Fibroblast of lung (primary cell): ENCODE data around the gene ZNF625. TPM values are rescaled to one million over a fixed set of nuclear protein-coding genes. Genes with fewer than 3 reads are reported as not detected.

Experiments used
- DNase-seq, 2 donors: peaks; one replicate each; pipeline versions ENCODE4 v3.0.0 to v3.0.0-alpha.2; 2010; ENCODE audit warnings: low read depth in 2 of 2
- H2AFZ ChIP-seq: 2 replicates; pipeline ENCODE4 v1.5.1; 2012; ENCODE audit warnings: low read length, control low read depth, inconsistent platforms
- H3K27ac ChIP-seq: 2 replicates; pipeline ENCODE4 v1.5.1; 2011; ENCODE audit warnings: low read length, control low read depth; ENCODE audit not compliant: insufficient read depth
- H3K27me3 ChIP-seq: 2 replicates; pipeline ENCODE4 v1.5.1; 2011; ENCODE audit warnings: mild to moderate bottlenecking, low read length; ENCODE audit not compliant: control insufficient read depth, insufficient read depth
- H3K36me3 ChIP-seq: 2 replicates; pipeline ENCODE4 v1.5.1; 2011; ENCODE audit warnings: low read length; ENCODE audit not compliant: control insufficient read depth, insufficient read depth
- H3K4me1 ChIP-seq: 2 replicates; pipeline ENCODE4 v1.5.1; 2011; ENCODE audit warnings: low read length; ENCODE audit not compliant: control insufficient read depth, insufficient read depth; ENCODE audit errors: extremely low read depth
- H3K4me2 ChIP-seq: 2 replicates; pipeline ENCODE4 v1.5.1; 2011; ENCODE audit warnings: low read length, control low read depth; ENCODE audit not compliant: insufficient read depth; ENCODE audit errors: extremely low read depth
- H3K4me3 ChIP-seq, 4 experiments: fragments of 200-600 bp in 1 of 4; sonication (generic) in 1 of 4; replicated peaks in 1 of 4; 2 replicates each; pipeline ENCODE4 v1.5.1; 2011 to 2016; ENCODE audit warnings: low read length in 4 of 4, low read depth in 3 of 4, mild to moderate bottlenecking in 3 of 4, control low read depth in 2 of 4, inconsistent platforms in 1 of 4, mixed read lengths in 1 of 4; ENCODE audit not compliant: insufficient read depth in 1 of 4; ENCODE audit errors: control extremely low read depth in 1 of 4
- H3K79me2 ChIP-seq: 2 replicates; pipeline ENCODE4 v1.5.1; 2012; ENCODE audit warnings: mild to moderate bottlenecking, low read length, inconsistent platforms; ENCODE audit not compliant: control insufficient read depth, insufficient read depth
- H3K9ac ChIP-seq: 2 replicates; pipeline ENCODE4 v1.5.1; 2011; ENCODE audit warnings: mild to moderate bottlenecking, low read length, control low read depth; ENCODE audit not compliant: insufficient read depth
- H3K9me3 ChIP-seq: 2 replicates; pipeline ENCODE4 v1.5.1; 2012; ENCODE audit warnings: low read depth, low read length; ENCODE audit not compliant: control insufficient read depth, insufficient read depth
- H4K20me1 ChIP-seq: 2 replicates; pipeline ENCODE4 v1.5.1; 2011; ENCODE audit warnings: low read length; ENCODE audit not compliant: control insufficient read depth, insufficient read depth; ENCODE audit errors: extremely low read depth
- CTCF ChIP-seq, 2 donors: IDR thresholded peaks in 1 of 2; conservative IDR thresholded peaks in 1 of 2; 1 replicate in 1 of 2; 2 replicates in 1 of 2; pipeline ENCODE4 v1.5.1; 2011 to 2012; ENCODE audit warnings: low read length in 2 of 2, control low read depth in 1 of 2, inconsistent platforms in 1 of 2, low read depth in 1 of 2, mild to moderate bottlenecking in 1 of 2
- EZH2 ChIP-seq: IDR thresholded peaks from 2 replicates; pipeline ENCODE4 v1.5.1; 2012; ENCODE audit warnings: low read length, control low read depth, mild to moderate bottlenecking; ENCODE audit errors: missing control alignments
- polyA plus RNA-seq, 2 donors: library from polyadenylated mRNA; depleted of rRNA in 1 of 2; stranded (reverse) in 1 of 2; unstranded in 1 of 2; fragments of >200 nt; gene quantifications; 2 replicates each; pipeline ENCODE4 v1.2.1, GENCODE V29; 2011 to 2012; ENCODE audit warnings: missing spikeins in 1 of 2
- total RNA-seq: library from RNA; depleted of rRNA; stranded (reverse); fragments of >200 nt; gene quantifications from 2 replicates; pipeline ENCODE4 v1.2.1, GENCODE V29; 2014

Gene ZNF625
- total and polyA plus RNA-seq, 2 donors (not counting 1 experiment from before 2014, with no cell fraction given) = 3.7 to 15.0 TPM

- no peak for TF ChIP-seq CTCF (conservative IDR thresholded peaks at IDR 0.05 in 1 of 2, IDR thresholded peaks at IDR 0.05 in 1 of 2; ENCODE audit: low read depth in 1 of 2, low read length in 2 of 2)
- TF ChIP-seq EZH2 = no peak
- Histone ChIP-seq H3K4me1 (no peaks in the 10 kb centered on the region), H3K36me3 (no peaks in the 10 kb centered on the region), H4K20me1 (no peaks in the 10 kb centered on the region), H3K4me3 (peak overlapping the region; percentile 89 to 97 (median 92)), H3K27me3 (no peaks in the 10 kb centered on the region), H3K27ac (peak overlapping the region; percentile 98), H3K79me2 (peaks cover 21% of the 10 kb centered on the region), H3K4me2 (peak overlapping the region; percentile 92), H3K9me3 (no peaks in the 10 kb centered on the region), H3K9ac (peak overlapping the region; percentile 93), H2AFZ (peak overlapping the region; percentile 84)
- DNase-seq = peak in 1 of 2 donors; percentile 36
Observed at GRCh38 chr19:12163826-12164225, 7.3 kb upstream of the ZNF625 start.

GRCh38 chr19:12162882-12163806 lies 6.6 kb upstream of the ZNF625 start, which contains the start of gene ZNF136:
ZNF136 (plus strand) TSS chr19:12163096; CDS start chr19:12163204, 108 bp downstream.
- Histone ChIP-seq H3K9ac (peak within 1 kb of the TSS; percentile 93), H3K4me3 (peak within 1 kb of the TSS; percentile 89 to 97 (median 92)), H3K4me1 (no peaks in the 10 kb centered on the region), H2AFZ (peak within 1 kb of the TSS; percentile 99), H3K27me3 (no peaks in the 10 kb centered on the region), H3K9me3 (no peaks in the 10 kb centered on the region), H4K20me1 (no peaks in the 10 kb centered on the region), H3K27ac (peak within 1 kb of the TSS; percentile 98), H3K36me3 (no peaks in the 10 kb centered on the region), H3K79me2 (peaks cover 21% of the 10 kb centered on the region), H3K4me2 (peak within 1 kb of the TSS; percentile 92)
- DNase-seq = peak; percentile 93 to 95
- TF ChIP-seq CTCF (conservative IDR thresholded peaks at IDR 0.05 in 1 of 2, IDR thresholded peaks at IDR 0.05 in 1 of 2; ENCODE audit: low read depth in 1 of 2, low read length in 2 of 2) (no peak), EZH2 (no peak)

- no peak for DNase-seq
- no peak for TF ChIP-seq EZH2
- no peak for TF ChIP-seq CTCF (conservative IDR thresholded peaks at IDR 0.05 in 1 of 2, IDR thresholded peaks at IDR 0.05 in 1 of 2; ENCODE audit: low read depth in 1 of 2, low read length in 2 of 2)
- H3K27me3 ChIP-seq = no peaks in the 10 kb centered on the region
- H2AFZ ChIP-seq = peak overlapping the region; percentile 99
- no peak overlapping the region for H3K9ac ChIP-seq
- peak overlapping the region; percentile 80 for H3K4me2 ChIP-seq
- H3K4me1 ChIP-seq = no peaks in the 10 kb centered on the region
- H3K27ac ChIP-seq = peak overlapping the region; percentile 98
- H4K20me1 ChIP-seq = no peaks in the 10 kb centered on the region
- peak overlapping the region; percentile 89 to 97 (median 92) for H3K4me3 ChIP-seq
- no peaks in the 10 kb centered on the region for H3K9me3 ChIP-seq
- peaks cover 21% of the 10 kb centered on the region for H3K79me2 ChIP-seq
- no peaks in the 10 kb centered on the region for H3K36me3 ChIP-seq
Observed at GRCh38 chr19:12162513-12162881, 6.0 kb upstream of the ZNF625 start.
